Measurements from ENCODE around the gene CCDC34.
"Not testable (repeated sequence)": the region's sequence is repeated elsewhere in the genome, so short reads cannot be mapped to it uniquely, and the experiment has no call there.

The CCDC34 gene

DNA sequence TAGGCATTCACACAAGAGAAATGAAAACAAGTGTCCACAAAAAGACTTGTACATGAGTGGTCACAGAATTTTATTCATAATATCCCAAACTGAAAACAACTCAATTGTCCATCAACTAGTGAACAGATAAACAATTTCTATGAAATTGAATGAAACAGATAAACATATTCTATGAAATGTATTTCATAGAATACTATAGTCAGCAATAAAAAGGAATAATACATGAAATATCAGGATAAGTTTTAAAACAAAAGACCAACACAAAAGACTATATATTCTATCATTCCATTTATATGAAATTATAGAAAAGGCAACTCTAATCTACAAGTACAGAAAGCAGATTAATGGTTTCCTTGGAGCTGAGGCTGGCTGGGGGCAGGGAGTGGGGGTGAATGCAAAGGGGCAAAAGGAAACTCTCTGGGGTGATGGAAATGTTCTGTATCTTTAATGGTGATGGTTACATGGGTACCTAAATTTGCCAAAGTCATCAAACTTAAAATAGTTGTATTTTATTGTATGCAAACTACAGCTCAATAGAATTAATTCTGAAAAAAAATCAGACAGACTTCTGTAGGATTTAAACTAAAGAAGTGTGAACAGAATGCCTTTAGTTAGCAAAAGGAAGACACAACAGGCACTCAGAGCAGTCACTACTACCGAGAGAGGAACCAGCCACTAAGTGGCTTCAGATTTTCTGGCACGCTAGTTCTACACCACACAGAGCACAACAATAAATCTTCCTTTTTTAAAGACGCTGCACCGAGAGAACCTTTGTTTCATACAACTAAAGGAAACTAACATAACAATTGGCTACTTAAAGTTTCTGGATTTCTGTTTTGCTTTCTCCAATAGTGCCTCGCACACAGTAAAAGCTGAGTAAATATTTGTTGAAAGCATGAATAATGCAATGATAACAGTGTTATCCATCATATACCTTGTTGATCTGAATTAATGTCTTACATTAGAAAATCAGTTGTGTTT, 15.4 kb downstream of the CCDC34 start:
- no peaks in the 10 kb centered on the region for H3K27me3 Mint-ChIP-seq
- no peak overlapping the region for H3K4me3 Mint-ChIP-seq
- intact Hi-C loops (cut with micrococcal nuclease) = no loop called here
- no peaks in the 10 kb centered on the region for H3K9me3 Mint-ChIP-seq
- H3K27ac Mint-ChIP-seq = no peak overlapping the region
- H3K36me3 Mint-ChIP-seq (ENCODE audit: low read depth) = no peaks in the 10 kb centered on the region
- H3K4me1 Mint-ChIP-seq (ENCODE audit: low read depth) = no peaks in the 10 kb centered on the region

DNA sequence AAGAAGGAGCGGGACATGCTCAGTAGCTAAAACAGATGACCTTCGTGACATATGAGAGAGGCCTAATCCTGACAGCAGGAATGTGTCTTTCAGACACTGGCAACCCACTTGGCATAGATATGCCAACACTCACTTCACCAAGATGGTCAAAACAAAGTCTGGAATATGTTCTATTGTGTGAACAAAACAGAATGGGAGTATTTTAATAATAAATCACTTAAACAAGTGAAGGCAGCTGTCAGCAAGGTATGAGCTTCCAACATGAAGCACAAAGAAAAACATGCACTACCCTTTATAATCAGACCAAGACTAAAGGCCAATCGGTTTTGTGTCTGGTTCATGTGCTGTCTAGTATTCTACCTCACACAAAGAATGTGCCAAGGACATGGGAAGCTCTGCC, 23.1 kb downstream of the CCDC34 start:
- intact Hi-C loops (cut with micrococcal nuclease) = no loop called here
- H3K9me3 Mint-ChIP-seq = no peaks in the 10 kb centered on the region
- no peak overlapping the region for H3K27ac Mint-ChIP-seq
- H3K4me1 Mint-ChIP-seq (ENCODE audit: low read depth) = no peaks in the 10 kb centered on the region
- H3K27me3 Mint-ChIP-seq = no peaks in the 10 kb centered on the region
- no peak overlapping the region for H3K4me3 Mint-ChIP-seq
- no peaks in the 10 kb centered on the region for H3K36me3 Mint-ChIP-seq (ENCODE audit: low read depth)

DNA sequence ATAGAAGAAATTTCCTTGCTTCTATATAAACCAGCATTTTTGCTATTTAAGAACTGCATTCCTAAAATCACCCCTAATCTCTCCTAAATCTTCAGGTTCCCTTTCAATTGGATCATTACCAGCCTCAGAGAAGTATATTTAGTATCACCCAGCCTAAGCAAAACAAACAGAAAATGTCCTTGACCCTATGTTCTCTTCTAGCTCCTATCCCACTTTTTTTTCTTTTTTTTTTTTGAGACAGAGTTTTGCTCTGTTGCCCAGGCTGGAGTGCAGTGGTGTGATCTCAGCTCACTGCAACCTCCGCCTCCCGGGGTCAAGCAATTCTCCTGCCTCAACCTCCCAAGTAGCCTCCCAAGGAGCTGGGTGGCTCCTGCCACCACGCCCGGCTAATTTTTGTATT, 28.3 kb downstream of the CCDC34 start:
- H3K4me3 Mint-ChIP-seq; intact Hi-C loops (cut with micrococcal nuclease); H3K27ac Mint-ChIP-seq; H3K4me1 Mint-ChIP-seq (ENCODE audit: low read depth); H3K36me3 Mint-ChIP-seq (ENCODE audit: low read depth); H3K27me3 Mint-ChIP-seq; H3K9me3 Mint-ChIP-seq: not testable (repeated sequence)

DNA sequence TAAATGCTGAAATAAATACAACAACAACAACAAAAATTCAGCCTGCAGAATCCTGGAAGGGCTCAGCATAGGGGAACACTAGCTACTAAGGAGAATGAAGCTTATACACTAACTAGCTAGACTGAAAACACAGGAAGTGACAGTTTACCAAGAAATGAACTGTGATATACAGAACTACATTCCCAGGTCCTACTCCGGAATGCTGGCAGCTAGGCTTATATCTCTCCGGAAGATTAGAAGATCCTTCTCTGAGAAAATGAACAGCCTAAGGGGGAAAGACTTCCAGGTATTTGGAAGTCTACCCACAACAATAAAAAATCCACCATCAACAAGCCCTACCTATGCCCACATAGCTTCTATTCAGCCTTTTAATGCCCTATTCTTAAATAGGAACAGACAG, 31.0 kb downstream of the CCDC34 start:
- Mint-ChIP-seq H3K27ac (no peak overlapping the region), H3K9me3 (no peaks in the 10 kb centered on the region), H3K4me3 (no peak overlapping the region), H3K4me1 (ENCODE audit: low read depth) (no peaks in the 10 kb centered on the region), H3K27me3 (no peaks in the 10 kb centered on the region), H3K36me3 (ENCODE audit: low read depth) (no peaks in the 10 kb centered on the region)
- intact Hi-C loops (cut with micrococcal nuclease) = no loop called here

DNA sequence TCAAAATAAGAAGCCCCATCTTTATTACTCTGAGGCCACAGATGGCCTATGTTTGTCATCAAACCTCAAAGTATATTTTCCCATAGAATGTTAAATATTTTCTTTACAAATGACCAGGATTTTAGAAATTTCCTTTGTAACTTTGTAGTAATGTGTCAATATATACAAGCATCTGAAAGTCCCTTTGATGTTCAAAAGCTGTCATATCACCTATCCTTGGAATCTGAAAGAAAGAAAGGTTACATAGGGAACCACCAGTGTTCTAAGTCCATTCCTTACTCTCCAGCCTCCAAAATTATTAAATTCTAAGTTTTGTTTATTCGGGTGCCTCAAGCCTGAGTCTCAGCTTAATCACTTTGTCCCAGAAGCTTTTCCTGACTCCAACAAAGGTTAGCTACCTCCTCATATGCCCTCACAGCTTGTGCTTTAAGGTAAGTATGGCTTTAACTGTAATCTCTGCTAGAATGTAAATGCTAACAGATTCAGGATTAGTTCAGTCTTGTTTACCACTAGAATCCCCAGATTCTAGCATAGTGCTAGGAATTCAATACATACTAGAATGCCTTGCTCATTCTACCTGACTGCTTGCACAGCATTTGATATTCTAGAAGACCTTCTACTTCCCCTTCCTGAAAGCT, 32.3 kb downstream of the CCDC34 start:
- Mint-ChIP-seq H3K36me3 (ENCODE audit: low read depth) (no peaks in the 10 kb centered on the region), H3K27me3 (no peaks in the 10 kb centered on the region), H3K4me1 (ENCODE audit: low read depth) (no peaks in the 10 kb centered on the region), H3K27ac (no peak overlapping the region), H3K4me3 (no peak overlapping the region), H3K9me3 (no peaks in the 10 kb centered on the region)
- intact Hi-C loops (cut with micrococcal nuclease) = no loop called here

DNA sequence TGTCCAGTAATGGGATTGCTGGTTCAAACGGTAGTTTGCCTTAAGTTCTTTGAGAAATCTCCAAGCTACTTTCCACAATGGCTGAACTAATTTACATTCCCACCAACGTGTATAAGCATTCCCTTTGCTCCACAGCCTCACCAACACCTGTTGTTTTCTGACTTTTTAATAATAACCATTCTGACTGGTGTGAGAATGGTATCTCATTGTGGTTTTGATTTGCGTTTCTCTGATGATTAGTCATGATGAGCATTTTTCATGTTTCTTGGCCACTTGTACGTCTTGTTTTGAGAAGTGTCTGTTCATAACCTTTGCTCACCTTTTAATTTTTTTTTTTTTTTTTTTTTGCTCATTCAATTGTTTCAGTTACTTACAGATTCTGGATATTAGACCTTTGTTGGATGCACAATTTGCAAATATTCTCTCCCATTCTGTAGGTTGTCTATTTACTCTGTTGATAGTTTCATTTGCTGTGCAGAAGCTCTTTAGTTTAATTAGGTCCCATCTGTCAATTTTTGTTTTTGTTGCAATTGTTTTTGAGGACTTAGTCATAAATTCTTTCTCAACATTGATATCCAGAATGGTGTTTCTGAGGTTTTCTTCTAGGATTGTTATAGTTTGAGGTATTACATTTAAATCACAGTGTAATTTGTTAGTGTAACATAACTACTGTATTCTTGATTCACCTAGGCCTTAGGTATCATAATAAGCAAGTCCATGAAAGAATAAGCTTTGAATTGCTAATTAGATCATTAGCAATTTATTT, 33.0 kb downstream of the CCDC34 start:
- no peak overlapping the region for H3K4me3 Mint-ChIP-seq
- intact Hi-C loops (cut with micrococcal nuclease) = no loop called here
- no peak overlapping the region for H3K27ac Mint-ChIP-seq
- no peaks in the 10 kb centered on the region for H3K36me3 Mint-ChIP-seq (ENCODE audit: low read depth)
- H3K27me3 Mint-ChIP-seq = no peaks in the 10 kb centered on the region
- no peaks in the 10 kb centered on the region for H3K4me1 Mint-ChIP-seq (ENCODE audit: low read depth)
- no peaks in the 10 kb centered on the region for H3K9me3 Mint-ChIP-seq

DNA sequence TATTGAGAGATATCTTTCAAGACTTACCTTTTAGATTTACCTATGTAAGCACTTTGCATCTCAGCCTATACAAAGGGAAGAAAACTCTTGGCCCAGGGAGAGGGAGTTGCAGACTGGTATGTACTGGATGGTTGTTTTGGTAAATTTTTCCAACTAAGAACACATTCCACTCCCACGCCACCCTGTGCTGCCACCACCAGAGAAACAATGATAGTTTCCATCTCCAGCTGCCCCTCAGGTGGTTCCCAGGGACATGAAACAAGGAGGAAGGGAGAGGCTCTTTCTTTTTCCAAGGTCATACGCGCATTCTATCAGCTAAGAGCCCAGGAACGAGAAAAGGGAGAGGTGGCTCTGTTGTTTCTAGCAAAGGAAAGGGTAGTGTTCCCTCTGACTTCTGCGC, 34.4 kb downstream of the CCDC34 start:
- H3K36me3 Mint-ChIP-seq (ENCODE audit: low read depth) = no peaks in the 10 kb centered on the region
- no peaks in the 10 kb centered on the region for H3K4me1 Mint-ChIP-seq (ENCODE audit: low read depth)
- H3K9me3 Mint-ChIP-seq = no peaks in the 10 kb centered on the region
- no peak overlapping the region for H3K27ac Mint-ChIP-seq
- intact Hi-C loops (cut with micrococcal nuclease) = no loop called here
- no peak overlapping the region for H3K4me3 Mint-ChIP-seq
- H3K27me3 Mint-ChIP-seq = no peaks in the 10 kb centered on the region

DNA sequence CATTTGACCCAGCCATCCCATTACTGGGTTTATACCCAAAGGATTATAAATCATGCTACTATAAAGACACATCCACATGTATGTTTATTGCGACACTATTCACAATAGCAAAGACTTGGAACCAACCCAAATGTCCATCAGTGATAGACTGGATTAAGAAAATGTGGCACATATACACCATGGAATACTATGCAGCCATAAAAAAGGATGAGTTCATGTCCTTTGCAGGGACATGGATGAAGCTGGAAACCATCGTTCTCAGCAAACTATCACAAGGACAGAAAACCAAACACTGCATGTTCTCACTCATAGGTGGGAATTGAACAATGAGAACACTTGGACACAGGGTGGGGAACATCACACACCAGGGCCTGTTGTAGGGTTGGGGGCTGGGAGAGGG, 36.0 kb downstream of the CCDC34 start:
- H3K27me3 Mint-ChIP-seq; H3K36me3 Mint-ChIP-seq (ENCODE audit: low read depth); H3K4me3 Mint-ChIP-seq; H3K27ac Mint-ChIP-seq; H3K9me3 Mint-ChIP-seq; H3K4me1 Mint-ChIP-seq (ENCODE audit: low read depth); intact Hi-C loops (cut with micrococcal nuclease): not testable (repeated sequence)

DNA sequence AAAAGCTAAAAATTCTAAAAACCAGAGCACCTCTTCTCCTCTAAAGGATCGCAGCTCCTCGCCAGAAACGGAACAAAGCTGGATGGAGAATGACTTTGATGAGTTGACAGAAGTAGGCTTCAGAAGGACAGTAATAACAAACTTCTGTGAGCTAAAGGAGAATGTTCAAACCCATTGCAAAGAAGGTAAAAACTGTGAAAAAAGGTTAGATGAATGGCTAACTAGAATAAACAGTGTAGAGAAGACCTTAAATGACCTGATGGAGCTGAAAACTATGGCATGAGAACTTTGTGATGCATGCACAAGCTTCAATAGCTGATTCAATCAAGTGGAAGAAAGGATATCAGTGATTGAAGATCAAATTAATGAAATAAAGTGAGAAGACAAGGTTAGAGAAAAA, 40.8 kb downstream of the CCDC34 start:
- intact Hi-C loops (cut with micrococcal nuclease); H3K9me3 Mint-ChIP-seq; H3K27ac Mint-ChIP-seq; H3K27me3 Mint-ChIP-seq; H3K36me3 Mint-ChIP-seq (ENCODE audit: low read depth); H3K4me1 Mint-ChIP-seq (ENCODE audit: low read depth); H3K4me3 Mint-ChIP-seq: not testable (repeated sequence)

DNA sequence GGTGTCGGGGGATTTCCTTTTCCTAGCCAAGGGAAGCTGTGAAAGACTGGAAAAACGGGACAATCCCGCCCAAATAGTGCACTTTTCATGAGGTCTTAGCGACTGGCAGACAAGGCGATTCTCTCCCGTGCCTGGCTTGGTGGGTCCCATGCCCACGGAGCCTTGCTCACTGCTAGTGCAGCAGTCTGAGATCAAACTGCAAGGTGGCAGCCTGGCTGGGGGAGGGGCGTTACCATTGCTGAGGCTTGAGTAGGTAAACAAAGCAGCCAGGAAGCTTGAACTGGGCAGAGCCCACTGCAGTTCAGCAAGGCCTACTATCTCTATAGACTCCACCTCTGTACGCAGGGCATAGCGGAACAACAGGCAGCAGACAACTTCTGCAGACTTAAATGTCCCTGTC, 41.7 kb downstream of the CCDC34 start:
- H3K9me3 Mint-ChIP-seq; H3K36me3 Mint-ChIP-seq (ENCODE audit: low read depth); H3K4me1 Mint-ChIP-seq (ENCODE audit: low read depth); intact Hi-C loops (cut with micrococcal nuclease); H3K27ac Mint-ChIP-seq; H3K27me3 Mint-ChIP-seq; H3K4me3 Mint-ChIP-seq: not testable (repeated sequence)

DNA sequence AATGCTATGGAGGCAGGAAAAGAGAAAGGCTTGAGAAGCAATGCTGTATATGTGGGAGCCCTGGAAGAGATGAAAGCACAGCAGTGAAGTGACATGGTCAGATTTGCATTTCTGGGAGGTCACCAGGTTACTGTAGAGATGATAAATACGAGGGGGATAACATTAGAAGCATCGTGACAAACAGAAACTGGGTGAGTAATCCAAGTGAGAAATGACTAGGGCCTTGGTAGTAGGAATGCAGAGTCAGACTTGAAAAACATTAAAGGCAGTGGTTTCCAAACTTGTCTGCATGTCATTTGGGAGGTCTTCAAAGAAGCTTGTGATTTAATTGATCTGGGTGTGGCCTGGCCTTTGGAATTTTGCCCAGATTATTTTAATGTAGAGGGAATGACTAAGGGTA, 43.9 kb downstream of the CCDC34 start:
- intact Hi-C loops (cut with micrococcal nuclease) = no loop called here
- H3K4me3 Mint-ChIP-seq = no peak overlapping the region
- H3K36me3 Mint-ChIP-seq (ENCODE audit: low read depth) = no peaks in the 10 kb centered on the region
- no peaks in the 10 kb centered on the region for H3K4me1 Mint-ChIP-seq (ENCODE audit: low read depth)
- no peaks in the 10 kb centered on the region for H3K27me3 Mint-ChIP-seq
- H3K9me3 Mint-ChIP-seq = no peaks in the 10 kb centered on the region
- no peak overlapping the region for H3K27ac Mint-ChIP-seq

DNA sequence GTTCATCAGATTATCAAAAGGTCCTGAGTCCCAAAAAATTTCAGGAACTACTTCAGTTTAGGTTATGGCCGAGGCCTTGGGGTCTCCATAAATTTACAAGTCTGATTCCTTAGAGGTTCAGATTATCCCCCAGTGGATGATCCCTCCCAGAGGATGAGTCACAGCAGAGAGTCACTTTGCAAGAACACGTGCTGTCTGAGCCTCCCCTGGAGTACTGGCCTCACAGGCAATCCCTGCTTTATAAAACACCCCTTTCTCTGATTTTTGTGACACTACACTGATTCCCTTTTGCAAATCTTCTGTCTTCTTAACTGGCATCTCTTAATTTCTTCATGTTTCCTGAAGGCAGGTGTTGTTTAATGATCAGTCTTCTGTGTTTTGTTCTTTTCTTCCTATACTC, 45.3 kb downstream of the CCDC34 start:
- H3K27ac Mint-ChIP-seq = no peak overlapping the region
- H3K36me3 Mint-ChIP-seq (ENCODE audit: low read depth) = no peaks in the 10 kb centered on the region
- H3K27me3 Mint-ChIP-seq = no peaks in the 10 kb centered on the region
- intact Hi-C loops (cut with micrococcal nuclease) = no loop called here
- no peaks in the 10 kb centered on the region for H3K9me3 Mint-ChIP-seq
- no peak overlapping the region for H3K4me3 Mint-ChIP-seq
- no peaks in the 10 kb centered on the region for H3K4me1 Mint-ChIP-seq (ENCODE audit: low read depth)

DNA sequence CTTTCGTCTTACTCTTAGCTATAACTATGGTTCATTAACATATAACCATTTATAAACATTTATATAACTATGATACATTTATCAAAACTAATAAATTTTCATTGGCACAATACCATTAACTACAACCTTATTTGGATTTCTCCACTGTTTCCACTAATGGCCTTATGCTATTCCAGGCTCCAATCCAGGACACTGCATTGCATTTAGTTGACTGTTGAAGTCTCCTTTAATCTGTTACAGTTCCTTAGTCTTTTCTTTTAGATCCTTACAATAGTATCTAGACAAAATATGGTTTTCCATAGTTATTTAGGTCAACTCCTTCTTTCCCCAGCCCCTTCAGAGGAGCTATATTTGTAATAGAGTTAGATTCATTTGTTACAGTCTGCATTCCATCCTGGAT, 47.2 kb downstream of the CCDC34 start:
- no peaks in the 10 kb centered on the region for H3K4me1 Mint-ChIP-seq (ENCODE audit: low read depth)
- H3K9me3 Mint-ChIP-seq = no peaks in the 10 kb centered on the region
- no peaks in the 10 kb centered on the region for H3K36me3 Mint-ChIP-seq (ENCODE audit: low read depth)
- no peak overlapping the region for H3K4me3 Mint-ChIP-seq
- H3K27me3 Mint-ChIP-seq = no peaks in the 10 kb centered on the region
- intact Hi-C loops (cut with micrococcal nuclease) = no loop called here
- no peak overlapping the region for H3K27ac Mint-ChIP-seq

DNA sequence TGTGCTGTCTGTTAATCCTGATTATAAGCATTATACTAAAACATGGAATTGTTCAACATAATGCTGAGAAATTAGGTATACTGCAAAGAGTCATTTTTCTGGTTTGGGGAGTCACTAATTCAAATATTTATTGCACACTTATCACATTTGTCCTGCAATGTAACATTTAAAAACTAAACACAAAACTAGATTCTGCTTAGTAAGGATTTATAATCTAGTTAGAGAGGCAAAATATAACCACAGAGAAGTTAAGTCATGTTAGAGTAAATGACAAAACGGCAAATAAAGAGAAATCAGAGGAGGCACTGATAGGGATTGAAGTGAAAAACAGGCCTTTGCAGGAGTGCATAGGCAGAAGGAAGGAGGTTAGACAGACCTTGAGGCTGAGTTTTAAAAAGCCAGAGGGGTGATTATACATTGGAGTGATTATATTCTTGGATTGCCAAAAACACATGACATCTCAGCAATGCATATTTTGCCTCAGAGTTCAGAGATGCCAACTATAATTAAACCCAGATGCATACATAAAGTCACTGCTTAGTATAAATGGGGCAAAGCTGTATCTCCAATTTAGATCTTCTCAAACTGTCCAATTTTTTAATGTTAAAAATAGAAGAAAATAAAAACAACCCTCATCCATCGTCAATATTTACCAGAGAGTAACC, 49.7 kb downstream of the CCDC34 start:
- Mint-ChIP-seq H3K36me3 (ENCODE audit: low read depth) (no peaks in the 10 kb centered on the region), H3K9me3 (no peaks in the 10 kb centered on the region), H3K27ac (no peak overlapping the region), H3K4me1 (ENCODE audit: low read depth) (no peaks in the 10 kb centered on the region), H3K27me3 (no peaks in the 10 kb centered on the region), H3K4me3 (no peak overlapping the region)
- intact Hi-C loops (cut with micrococcal nuclease) = no loop called here
